Activated effector memory CD4-positive, alpha-beta T cell treated with anti-CD3 and anti-CD28 coated beads, Interleukin-2, amount 50 U/mL, for 16 hours (primary cell): ENCODE results near the gene KIF13A.
"Not testable (repeated sequence)": the region's sequence is repeated elsewhere in the genome, so short reads cannot be mapped to it uniquely, and the experiment has no call there.

Experiments
- DNase-seq: peaks from one replicate; pipeline ENCODE4 v3.0.0-alpha.2; 2020

The KIF13A gene

DNA sequence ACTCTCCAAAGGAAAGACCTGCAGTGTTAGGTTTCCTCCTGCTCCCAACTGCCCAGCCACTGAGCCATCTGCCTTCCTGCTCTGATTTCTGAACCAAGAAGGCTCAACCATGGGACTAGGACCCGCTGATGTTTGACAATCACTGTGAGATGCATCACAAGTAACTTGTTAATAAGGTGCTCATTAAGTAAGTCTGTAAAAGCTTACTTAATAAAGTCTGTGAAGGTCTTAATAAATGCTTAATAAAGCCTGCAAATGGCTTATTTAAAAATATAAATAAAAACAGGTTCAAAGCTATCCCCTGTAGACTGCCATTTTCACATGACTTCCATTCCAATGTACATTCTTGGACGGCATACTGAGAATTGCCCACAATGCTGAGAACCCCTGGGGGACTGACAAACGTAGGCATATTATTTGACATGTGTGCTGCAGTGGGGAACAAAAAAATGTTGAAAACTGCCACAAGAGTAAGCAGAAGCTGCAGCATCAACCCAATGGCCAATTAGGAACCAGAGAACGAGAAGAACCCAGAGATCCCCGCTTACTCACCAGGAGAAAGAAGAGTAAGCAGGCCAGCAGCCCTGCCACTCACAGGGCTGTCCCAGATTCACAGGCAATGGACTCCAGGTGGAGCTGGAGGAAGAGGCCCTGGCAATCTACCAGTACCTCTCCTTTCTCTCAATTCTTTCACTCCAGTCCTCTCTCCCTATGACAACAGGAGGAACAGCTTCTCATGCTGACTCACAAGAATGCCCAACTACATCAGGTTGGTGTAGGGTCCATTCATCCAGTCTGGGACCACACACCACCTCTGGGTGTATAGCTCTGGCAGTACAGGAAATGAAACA lies 19.5 kb downstream of the KIF13A start:
- DNase-seq: no peak

DNA sequence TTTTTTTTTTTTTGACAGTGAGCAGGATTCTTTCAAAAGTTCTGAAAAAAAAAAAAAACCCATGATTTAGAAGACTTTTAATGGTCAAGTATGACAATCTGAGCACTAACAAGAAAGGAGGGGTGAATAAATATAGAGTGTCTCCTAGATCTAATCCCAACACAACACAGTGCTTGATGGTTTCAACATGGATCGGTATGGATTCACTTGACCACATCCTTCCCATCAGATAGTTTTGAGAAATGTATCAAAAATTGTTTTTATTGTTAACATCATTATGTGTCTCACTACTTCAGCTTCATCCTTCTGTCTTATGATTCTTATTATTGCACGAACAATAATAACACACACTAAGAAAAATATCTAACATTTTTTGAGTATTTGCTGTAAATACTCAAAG lies 21.0 kb downstream of the KIF13A start:
- DNase-seq: no peak

DNA sequence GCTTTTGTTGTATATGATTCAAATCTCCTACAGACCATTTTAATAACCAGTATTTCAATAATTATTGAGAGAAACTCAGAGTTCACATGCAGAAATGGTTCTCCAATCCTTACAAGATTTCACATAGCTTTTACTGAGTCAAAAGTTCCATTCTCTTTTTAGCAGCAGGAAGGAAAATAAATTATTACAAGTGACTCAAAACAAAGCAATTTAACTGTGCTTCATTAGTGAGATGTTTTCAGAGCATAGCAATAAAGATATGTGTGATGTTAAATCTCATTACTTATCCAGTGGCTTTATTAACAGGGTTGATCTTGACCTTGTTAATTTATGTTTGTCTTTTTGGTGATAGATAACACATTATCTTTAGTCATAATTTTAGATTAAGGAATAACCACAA lies 22.0 kb downstream of the KIF13A start:
- no peak for DNase-seq

DNA sequence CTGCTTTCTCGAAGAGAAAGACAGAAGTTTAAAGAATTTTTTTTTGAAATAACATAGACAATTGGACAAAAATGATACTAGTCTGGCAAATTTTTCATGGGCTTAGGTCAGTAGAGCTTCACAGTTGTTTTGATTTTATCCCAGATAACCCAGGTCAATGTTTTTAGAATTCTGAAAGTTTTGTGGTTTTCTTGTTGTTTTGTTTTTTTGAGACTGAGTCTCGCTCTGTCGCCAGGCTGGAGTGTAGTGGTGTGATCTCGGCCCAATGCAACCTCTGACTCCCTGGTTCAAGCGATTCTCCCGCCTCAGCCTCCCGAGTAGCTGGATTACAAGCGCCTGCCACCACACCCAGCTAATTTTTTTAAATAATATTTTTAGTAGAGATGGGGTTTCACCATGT lies 22.8 kb downstream of the KIF13A start:
- no peak for DNase-seq

DNA sequence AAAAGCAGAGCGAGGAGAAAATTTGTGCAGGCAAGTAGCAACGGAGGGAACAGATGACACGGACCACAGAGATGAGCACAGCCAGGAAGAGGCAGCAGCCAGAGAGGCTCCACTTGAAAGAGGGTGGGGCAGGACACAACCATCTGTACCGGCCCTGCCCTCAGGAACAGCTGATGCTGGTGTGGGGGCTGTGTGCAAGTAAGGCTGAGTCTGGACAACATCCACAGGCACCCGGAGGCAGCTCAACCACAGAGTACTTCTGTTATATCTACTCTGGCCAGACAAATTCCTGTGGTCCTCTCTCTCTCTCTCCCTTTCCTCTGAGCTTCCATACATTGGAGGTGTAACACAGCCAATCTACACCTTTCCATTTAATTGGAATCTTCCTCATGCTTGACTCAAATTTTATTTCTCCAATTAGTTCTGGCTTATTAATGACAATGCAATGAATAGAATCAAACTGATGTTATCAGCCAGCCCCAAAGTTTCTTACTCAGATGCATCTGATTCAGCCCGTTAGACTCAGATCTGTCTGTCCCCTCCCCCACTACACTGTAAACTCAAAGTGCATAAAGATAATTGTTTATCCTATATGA lies 24.9 kb downstream of the KIF13A start:
- DNase-seq: no peak

DNA sequence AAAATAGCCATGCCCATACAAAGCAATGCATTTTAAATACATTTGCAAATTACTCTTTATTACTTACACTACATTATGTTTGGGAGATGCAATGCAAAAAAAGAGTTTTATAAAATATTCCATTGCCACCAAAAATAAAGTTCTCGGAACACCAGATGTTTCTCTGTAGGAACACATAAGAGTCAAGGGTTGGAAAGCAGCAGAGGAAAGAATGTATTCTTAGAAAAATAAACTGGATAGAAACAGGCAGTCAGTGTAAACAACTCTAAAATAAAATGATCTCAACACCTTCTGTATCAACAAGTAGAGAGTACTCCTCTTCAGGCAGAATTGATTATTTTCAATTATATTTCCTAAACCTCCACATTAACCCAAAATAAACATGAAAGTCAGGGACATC lies 28.1 kb downstream of the KIF13A start:
- DNase-seq: no peak

DNA sequence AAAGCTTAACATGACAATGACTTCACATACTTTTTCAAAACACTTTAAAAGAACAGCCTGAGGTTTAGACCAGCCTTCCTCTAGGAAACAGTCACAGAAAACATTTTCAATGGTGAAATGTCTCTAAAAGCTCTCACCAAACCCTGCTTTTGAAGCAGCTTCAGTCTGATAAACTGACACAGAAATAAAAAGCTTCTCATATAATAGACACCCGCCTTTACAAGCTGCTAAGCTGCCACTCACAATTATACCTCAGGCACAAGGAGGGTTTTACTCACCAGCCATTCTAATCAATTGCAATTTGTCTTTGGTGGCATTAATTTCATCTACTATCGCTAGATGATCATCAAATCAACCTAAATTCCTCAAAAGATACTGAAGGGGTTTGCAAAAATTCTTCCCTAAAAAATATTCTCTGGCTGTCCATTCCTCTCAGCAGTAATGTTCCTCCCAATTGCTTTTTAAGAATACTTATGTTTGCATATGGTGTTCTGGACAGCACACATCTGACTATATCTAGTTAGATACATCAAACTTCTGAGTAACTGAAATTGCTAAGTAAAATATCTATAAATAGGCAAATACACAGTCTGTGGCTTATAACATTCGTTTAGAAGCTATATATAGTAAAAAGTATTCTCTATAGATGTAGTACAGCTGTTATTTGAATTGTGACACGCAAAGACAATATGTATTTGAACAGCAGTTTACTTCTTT lies 29.4 kb downstream of the KIF13A start:
- no peak for DNase-seq

DNA sequence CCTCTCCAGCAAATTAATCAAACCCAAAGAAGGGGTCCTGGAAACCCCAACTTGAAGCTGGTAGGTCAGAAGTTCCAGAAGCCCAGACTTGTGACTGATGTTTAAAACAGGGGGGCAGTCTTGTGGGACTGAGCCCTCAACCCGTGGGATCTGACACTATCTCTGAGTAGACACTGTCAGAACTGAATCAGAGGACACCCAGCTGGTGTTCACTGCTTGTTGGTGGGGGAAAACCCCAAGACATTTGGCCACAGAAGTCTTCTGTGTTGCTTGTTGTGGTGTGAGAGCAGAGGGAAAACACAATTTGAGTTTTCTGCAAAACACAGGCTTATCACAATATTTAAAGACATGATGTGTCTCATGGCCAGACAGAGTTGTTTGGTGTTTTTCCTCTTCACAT lies 29.9 kb downstream of the KIF13A start:
- DNase-seq: no peak

DNA sequence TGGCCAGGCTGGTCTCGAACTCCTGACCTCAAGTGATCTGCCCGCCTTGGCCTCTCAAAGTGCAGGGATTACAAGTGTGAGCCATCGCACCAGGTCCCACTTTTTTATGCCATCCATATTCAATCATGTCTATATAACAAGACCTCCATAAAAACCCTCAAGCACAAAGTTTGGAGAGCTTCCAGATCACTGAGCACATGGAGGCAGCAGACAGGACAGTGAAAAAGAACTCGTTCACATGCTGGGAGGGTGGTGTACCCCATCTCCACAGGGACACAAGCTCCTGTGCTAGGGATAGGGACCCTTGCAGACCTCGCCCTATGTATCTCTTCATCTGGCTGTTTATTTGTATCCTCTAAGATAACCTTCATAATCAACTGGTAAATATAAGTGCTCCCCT lies 30.3 kb downstream of the KIF13A start:
- DNase-seq: no peak

DNA sequence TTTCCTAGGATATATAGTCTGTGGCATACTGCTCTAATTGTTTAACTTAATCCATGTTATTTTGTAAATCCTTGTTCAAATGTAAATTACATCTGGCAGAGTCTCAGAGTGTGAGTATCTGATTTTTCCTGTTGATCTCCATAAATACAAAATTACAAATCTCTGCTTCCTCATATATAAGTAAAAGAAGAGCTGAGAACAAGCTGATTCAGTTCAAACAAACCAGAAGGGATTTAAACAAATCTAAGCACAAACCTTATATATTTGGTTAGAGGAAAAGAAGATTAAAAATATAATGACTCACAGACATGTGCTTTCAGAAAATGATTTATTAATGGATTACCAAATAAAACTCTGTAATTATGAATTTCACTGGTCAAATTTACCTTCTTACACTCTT lies 37.3 kb downstream of the KIF13A start:
- DNase-seq: no peak

DNA sequence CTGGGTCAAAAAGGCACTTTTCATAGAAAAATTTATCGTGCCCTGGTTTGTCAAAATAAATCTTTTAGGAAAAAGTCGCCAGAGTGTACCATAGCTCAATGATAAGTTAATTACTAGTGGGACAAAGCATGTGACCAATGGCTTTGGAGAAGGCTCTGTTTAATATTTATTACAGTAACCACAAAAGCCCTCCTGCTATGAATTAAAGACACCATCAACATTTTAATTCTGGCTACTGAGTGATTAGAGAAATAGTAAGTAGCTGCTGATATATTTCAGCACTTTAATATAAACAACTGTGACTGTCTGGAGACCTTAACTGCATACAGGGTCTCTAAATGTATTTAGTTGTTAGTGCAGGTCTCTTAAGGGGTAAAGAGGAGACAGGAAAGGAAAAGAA lies 38.3 kb downstream of the KIF13A start:
- no peak for DNase-seq

DNA sequence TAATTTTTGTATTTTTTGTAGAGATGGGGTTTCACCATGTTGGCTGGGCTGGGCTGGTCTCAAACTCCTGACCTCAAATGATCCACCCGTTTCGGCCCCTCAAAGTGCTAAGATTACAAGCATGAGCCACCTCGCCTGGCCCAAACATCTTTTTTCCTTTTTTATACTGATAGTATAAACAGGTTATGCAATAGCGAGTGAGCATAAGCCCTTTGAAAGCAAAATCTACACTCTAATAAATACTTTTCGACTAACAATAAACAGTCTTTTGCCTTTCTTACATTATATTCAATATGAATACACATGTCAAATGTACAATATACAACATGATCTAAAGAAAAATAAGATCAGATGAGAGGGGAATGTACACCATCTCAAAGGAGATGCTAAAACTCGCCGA lies 38.7 kb downstream of the KIF13A start:
- no peak for DNase-seq

DNA sequence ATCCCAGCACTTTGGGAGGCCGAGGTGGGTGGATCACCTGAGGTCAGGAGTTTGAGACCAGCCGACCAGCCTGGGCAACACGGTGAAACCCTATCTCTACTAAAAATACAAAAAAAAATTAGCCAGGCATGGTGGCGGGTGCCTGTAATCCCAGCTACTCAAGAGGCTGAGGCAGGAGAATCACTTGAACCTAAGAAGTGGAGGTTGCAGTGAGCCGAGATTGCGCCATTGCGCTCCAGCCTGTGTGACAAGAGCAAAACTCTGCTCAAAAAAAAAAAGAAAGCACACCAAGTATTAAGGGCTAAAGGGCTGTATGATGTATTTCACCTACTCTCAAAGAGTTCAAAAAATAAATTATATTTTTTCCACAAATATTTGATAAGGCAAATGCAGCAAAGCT lies 39.9 kb downstream of the KIF13A start:
- not testable (repeated sequence) for DNase-seq

DNA sequence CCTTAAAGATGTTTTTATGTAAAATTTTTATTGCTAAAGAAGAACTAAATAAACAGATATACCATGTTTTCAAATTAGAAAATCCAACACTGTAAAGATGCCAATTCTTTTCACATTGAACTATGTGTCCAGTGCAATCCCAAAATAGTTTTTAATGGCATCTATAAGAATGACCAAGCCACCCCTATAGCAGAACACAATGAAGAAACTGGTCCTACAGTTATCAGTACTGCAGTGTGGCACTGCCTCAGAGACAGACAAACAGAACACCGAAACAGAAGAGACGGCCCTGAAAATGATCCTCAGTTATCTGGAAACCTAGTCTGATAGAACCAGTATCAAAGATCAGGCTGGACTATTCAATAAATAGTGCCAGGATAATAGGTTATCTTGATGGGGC lies 41.9 kb downstream of the KIF13A start:
- no peak for DNase-seq

DNA sequence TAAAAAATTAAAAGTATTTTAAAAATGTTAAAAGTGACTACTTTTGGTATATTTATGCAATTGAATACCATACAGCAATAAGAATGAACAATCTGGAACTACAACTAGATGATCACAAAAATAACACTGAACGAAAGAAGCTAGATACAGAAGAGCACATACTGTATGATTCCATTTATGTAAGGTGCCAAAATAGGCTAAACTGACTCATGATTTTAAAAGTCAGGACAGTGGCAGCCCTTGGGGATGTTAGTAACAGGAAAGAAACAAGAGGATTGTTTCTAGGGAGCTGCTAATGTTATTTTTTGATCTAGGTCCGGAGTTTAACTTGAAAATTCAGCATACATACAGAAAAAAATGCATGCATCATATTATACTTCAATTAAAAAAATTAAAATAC lies 42.3 kb downstream of the KIF13A start:
- no peak for DNase-seq

DNA sequence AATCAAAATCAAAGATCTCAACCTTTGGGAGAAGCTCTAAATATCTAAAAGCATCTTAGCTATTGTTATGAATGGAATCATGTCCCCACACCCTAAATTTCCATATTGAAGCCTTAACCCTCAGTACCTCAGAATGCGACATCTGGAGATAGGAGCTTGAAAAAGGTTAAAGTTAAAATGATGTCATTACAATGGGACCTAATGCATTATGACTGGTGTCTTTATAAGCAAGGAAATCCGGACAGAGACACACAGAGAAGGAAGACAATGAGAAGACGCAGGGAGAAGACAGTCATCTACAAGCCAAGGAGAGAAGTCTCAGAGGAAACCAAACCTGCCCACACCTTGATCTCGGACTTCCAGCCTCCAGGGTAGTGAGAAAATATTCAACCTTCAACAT lies 46.1 kb downstream of the KIF13A start:
- no peak for DNase-seq

DNA sequence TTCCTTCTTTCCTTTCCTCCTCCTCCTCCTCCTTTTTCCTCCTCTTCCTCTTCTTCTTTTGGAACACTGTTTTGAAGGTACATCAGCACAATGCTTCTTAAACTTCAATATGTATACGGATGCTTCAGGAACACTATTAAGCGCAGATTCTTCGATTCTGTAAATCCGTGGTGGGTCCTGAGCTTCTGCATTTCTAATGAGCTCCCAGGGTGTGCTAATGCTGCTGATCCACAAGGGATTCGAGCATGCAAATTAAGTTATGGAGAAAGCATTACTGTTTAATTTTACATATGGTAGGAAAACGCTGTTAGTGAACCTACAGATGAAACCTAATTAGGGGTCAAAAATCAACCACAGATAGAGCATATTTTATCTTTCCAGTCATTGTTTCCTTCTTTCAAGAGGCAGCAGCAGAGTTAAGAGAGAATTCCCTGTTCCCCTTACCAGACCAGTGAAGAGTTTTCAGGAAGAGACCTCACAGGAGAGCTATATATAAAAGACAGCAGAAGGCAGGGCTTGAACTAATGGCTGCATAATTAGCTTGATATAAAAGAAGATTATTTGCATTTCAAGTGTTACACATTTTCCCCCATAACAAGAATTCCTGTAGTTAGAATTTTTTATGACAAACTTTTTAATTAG lies 47.2 kb downstream of the KIF13A start:
- no peak for DNase-seq

DNA sequence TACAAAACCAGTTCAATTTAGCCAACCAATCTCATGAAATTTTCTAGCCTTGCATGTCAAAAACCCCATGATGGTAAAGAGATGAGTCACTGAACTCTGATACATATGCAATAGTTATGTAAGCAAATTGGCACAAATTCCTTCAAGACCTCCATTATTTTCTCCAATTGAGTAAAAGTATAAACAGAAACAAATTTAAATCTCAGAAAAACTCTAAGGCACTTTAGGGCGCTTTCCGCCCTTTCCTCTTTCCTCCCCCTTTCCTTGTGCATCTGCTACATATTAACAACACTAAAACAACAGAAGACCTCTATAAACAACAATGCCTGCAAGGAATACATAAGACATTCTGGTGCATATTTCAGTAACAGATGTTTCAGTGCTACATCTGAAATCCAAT lies 48.5 kb downstream of the KIF13A start:
- DNase-seq: no peak

DNA sequence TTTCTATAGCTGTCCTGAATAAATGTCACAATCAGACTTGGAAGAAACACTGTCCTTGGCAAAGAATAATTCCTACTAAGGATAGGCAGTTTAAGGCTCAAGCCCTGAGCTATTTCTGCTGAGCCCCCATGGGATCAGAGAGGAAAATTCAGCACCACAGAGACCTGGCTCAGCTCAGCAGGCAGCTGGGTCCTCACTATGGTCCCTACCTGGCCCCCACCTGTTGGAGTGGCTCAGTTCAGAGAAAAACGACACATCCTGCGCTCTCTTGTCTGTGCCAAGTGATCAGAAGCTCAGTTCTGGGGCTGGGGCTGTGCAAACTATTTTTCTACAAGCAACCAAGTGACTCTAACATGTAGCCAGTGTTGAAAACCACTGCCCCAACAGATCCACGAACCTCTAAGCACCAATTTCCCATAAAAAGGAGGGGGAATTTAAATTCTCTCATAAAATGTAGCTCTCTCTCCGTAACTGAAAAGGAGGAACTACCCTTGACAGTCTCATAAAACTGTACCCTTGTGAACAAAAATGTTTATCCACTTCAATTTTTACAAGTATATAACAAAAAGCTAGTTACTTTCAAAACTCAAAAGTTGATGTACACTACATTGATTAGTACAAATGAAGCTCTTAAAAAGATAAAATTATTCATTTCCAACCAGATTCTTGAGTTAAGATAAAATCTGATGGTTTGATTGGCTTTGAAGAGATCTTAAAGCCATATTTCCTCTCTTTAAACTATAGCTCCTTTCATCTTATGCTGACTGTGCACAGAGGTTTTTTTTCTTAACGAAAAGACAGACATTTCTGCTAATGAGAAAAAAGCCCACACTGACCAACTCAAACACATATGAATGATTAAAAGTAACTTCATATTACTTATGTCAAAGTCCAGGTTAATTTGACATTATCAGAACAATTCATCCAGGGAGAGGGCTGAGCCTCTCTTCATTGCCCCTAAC lies 52.0 kb downstream of the KIF13A start:
- DNase-seq: no peak

DNA sequence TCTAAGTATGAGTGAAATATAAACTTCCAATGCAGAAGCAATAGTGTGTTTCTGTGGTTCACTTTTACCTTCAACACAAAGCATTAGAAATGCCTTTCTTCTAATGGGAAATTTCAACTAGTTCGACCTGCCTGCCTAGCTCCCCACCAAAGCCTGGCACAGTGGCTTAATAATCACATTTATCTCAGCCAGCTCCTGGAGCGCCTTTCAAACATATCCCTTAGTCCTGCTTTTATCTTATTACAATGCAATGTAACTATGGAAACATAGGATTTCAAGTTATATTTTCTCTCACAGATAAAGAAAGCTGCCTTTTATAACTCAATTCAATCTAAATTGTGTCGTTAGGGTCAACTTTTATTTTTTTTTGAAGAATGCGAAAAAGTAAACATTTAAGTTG lies 53.7 kb downstream of the KIF13A start:
- no peak for DNase-seq

DNA sequence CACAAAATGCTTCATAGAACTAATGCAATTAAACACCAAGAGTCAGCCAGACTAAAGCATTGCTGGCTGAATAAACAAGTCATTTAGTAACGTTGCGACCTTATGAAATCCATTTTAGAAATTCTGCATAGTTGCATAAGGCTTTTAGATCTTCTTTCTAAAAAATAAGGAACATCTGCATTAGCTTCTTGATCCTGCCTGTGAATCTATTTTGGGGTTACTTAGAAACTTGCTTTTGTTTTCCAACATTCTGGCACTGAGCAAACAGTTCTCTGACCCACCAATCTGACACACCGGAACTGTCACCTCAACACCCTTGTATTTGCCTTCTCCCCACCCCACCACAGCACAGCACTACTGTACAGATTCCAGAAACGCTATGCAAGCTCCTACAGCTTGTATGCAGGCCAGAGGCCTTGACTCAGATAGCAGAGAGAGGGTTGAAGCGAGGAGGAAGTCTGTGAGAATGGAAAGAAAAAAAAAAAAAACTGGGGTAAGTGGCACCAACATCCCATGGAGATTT lies 55.0 kb downstream of the KIF13A start:
- DNase-seq: no peak

DNA sequence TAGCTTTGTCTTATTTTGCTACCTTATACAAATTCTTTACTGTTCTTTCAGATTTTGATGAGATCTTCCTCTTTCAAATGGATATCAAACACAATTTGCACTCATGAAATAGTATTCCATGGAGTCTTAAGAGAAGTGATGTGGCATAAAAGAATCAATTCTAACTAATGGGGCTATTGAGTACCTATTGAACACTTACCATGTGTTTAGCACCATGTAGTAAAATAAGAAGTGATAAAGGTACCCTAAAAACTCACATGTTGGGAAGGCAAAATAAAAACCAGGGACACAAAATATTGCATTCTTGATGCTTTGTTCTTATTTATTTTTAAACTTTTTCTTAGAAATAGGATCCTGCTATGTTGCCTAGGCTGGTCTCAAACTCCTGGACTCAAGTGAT lies 56.2 kb downstream of the KIF13A start:
- DNase-seq: no peak
